Endothelial cell of hepatic sinusoid (primary cell): ENCODE measurements around the gene GEMIN5.

ENCODE experiments used
- in situ Hi-C: cut with HindIII; loops from 2 replicates; pipeline ENCODE4 v1.10.0; 2017; ENCODE audit warnings: low sequenced_read_pairs

GEMIN5 gene

DNA sequence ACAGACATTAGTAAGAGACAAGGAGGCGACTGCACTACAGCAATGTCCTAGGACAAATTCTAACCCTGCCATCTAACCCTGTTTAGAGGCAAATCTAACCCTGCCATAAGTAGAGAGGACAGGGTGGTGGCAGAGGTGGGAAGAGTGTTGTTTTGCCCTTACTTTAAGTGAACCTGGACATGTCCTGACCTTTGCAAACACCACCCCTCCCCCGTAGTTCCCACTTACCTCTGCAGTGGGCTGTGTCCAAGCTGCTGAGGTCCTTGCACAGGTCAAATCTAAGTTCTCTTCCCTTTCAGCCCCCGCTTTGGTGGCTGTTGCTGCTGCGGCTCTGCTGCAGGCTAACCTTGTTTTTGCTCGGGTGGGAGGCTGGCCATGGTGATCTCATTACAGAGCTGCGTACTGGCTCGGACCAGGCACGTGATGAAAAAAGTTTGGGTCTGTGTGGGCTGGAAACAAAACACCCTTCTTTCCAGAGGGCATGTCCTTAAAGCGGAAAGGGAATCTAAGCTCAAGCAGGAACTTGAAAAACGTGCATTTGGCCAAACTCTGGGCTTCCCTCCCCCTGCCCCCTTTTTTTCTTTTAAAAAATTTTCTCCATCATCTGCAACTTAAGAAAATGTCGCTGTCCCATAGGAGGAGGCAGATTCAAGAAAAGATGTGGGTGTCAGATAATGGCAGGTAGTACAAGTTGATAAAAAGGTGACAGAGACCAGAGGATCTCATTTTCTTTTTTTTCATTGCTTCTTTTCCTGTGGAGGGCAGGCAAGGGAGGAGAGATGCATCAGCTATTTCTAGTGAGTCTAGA is 87.6 kb downstream of the GEMIN5 start, which contains the start of gene FAXDC2:
FAXDC2 (minus strand) TSS at position 349 of the 808 bp plus-strand sequence. CDS start 12,425 bp downstream, outside the sequence.
- in situ Hi-C loops = no loop called here

GRCh38 chr5:154849791-154850201 is 88.2 kb downstream of the GEMIN5 start:
- in situ Hi-C loops = no loop called here

DNA sequence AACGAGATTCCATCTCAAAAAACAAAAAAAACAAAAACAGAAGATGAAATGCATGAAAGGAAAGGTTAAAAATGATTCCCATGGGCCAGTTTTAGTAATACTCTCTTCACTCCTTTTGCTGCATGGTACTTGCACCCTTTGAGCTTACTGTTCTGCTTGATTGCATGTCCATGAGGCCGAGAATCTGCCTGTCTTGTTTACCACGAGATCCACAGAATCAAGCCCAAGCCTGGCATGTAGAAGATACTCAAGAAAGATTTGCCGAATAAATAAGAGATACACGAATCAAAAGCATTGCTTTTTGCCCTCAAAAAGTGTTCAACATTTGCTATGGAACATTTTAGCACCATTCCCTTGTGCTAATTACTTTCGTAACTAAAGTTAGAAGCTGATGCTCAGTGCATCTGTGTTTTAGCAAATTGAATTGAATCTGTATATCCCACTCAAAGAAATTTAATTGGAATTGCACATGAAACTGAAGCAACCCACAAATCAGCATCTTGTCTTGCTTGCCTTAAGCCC is 88.7 kb downstream of the GEMIN5 start:
- in situ Hi-C loops = no loop called here

DNA sequence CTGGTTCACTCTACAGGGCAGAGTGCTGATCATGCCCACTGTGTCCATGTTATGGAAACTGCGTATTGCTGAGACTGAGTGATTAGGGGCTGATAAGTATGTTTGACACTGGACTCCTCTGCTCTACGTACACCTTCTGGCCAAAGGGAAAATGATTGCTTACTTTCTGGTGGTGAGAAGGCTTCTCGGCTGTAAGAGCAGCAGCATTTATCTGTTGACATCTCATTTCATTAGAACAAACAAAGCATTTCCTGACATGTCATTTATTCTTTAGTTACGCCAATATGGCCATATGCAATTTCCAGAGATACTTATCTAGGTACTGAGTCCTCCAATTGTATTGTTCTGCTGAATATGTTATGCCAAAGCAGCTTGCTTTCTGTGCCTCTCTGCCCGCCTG is 93.2 kb downstream of the GEMIN5 start:
- in situ Hi-C loops = no loop called here

DNA sequence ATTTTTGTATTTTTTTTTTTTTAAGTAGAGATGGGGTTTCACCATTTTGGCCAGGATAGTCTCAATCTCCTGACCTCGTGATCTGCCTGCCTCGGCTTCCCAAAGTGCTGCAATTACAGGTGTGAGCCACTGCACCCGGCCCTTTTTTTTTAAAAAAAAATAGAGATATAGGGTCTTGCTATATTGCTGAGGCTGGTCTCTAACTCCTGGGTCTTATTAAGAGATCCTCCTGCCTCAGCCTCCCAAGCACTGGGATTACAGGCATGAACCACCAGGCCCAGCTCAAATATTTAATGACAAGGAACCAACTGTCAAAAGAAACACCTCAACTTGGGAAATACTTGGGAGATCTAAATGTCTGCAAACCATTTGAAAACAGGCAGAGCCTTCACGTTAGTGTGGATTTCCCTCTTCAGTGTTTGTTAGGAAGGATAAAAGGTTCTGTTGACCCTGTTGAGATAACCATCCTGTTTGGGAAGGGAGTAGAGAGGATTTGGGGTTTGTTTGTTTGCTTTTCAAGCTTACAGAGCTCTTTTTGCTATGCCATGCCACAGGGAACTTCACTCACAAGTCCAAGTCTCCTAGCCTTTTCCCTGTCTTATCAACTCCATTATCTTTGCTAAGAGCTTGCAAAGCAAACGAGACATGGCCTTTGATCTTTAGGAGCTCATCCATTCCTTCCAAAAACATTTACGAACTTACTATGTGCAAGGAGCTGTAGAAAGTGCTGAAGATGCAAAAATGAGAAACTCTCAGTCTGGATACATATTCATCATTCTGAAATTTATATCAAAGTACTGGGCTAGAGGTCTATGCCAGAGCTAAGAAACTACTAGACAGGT is 95.1 kb downstream of the GEMIN5 start:
- in situ Hi-C loops = no loop called here

- in situ Hi-C loops = no loop called here
These were observed 96.7 kb downstream of the GEMIN5 start for GRCh38 chr5:154841273-154841661.

DNA sequence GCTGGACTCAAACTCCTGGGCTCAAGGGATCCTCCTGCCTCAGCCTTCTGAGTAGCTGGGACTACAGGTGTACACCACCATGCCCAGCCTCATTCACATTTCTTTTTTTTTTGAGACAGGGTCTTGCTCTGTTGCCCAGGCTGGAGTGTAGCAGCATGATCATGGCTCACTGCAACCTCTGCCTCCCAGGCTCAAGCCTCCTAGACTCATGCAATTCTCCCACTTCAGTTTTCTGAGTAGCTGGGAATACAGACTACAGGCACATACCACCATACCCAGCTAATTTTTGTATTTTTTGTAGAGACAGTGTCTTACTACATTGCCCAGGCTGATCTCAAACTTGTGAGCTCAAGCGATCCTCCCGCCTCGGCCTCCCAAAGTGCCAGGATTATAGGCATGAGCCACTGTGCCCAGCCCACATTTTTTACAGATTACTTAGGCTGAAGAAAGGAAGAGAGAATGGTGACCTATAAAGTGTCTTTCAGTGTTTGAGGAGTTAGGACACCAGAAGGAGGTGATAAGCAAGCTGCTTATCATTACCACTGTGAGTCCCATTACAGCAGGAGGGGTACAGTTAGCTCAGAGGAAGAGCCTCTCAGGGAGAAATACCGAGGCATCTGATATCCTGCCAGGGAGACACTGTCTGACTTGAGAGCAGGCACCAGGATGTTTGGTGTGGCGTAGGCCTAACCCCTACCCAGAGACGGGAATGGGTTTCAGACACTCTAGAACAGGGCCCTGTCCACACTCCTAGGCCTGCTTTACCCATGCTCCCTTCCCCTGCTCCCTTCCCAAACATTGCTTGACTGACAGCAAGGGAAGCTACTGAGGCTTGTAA is 97.4 kb downstream of the GEMIN5 start:
- in situ Hi-C loops = no loop called here
